ENCODE data around the gene ACAA2. TPM values are rescaled to one million over a fixed set of nuclear protein-coding genes. Genes with fewer than 3 reads are reported as not detected.
"Not testable (repeated sequence)": the region's sequence is repeated elsewhere in the genome, so short reads cannot be mapped to it uniquely, and the experiment has no call there.

The ACAA2 gene
- total RNA-seq, 4 donors from 2014 or later: 43.0 to 214 (median 147) TPM

DNA sequence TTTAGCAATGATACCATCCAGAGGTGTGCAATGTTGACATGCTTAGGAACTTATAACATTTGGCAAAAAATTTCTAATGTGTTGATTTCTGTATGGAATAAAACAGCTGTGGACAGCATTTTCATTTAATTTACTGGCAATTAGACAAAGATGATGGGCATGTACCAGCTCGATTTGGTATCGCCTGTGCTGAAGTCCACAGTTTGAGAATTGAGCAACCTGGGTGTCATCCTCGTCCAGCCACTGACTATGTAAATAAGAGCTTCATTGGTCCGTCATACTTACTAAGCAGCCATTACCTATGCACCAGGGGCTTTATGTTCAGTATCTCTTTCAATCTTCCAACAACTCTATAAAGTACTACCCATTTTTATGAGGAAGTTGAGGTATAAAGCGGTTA is 24.6 kb upstream of the ACAA2 start:
- H3K9me3 ChIP-seq: no peaks in the 10 kb centered on the region
- in situ Hi-C loops (cut with MboI; ENCODE audit: low pct_ligation_motif_present in 1 of 4, low pct_unique_long_range_greater_than_20kb in 1 of 4, low sequenced_read_pairs in 3 of 4): no loop called here
- peaks cover 0 to 8% (median 0%) of the 10 kb centered on the region in 4 donors for H3K36me3 ChIP-seq
- no peaks in the 10 kb centered on the region for H3K4me1 ChIP-seq
- no peak for DNase-seq
- H3K4me3 ChIP-seq: no peak overlapping the region
- H3K27me3 ChIP-seq: no peaks in the 10 kb centered on the region
- no peak overlapping the region for H3K27ac ChIP-seq
- WGBS, 2 donors (ENCODE audit: low coverage in 1 of 2): 82 to 84% methylated on average over 4 to 5 of the region's 5 CpGs
- TF ChIP-seq POLR2A (IDR thresholded peaks at IDR 0.05): no peak
- TF ChIP-seq, protein P1, sequence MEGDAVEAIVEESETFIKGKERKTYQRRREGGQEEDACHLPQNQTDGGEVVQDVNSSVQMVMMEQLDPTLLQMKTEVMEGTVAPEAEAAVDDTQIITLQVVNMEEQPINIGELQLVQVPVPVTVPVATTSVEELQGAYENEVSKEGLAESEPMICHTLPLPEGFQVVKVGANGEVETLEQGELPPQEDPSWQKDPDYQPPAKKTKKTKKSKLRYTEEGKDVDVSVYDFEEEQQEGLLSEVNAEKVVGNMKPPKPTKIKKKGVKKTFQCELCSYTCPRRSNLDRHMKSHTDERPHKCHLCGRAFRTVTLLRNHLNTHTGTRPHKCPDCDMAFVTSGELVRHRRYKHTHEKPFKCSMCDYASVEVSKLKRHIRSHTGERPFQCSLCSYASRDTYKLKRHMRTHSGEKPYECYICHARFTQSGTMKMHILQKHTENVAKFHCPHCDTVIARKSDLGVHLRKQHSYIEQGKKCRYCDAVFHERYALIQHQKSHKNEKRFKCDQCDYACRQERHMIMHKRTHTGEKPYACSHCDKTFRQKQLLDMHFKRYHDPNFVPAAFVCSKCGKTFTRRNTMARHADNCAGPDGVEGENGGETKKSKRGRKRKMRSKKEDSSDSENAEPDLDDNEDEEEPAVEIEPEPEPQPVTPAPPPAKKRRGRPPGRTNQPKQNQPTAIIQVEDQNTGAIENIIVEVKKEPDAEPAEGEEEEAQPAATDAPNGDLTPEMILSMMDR (IDR thresholded peaks at IDR 0.05): no peak
- TF ChIP-seq EP300 (IDR thresholded peaks at IDR 0.05; ENCODE audit: low read depth): no peak
- no peak for TF ChIP-seq POLR2AphosphoS5 (IDR thresholded peaks at IDR 0.05)
- intact Hi-C loops (cut with DNase I; ENCODE audit: low total_unique reads): no loop called here

DNA sequence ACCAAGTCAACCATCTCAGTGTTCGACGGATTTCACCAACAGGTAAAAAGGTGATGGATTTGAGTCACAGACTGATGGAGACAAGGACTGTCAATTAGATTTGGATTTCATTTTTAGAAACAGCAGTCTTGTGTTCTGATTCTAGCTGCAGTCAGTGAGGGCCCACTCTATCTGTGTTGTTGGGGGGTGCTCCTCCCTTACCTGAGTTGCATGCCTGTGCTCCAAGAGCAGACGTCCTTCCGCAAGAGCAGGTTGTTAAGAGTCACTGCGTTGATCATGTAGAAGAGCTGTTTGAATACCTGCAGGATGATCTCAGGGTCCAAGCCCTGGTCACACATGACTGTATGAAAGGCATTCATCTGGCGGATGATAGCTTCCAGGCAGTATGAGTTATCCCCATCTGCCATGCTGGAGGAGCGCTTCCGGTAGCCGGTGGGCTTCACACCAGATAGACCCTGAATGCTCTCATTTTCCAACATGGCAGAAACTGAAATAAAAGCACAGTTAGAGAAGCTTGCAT is 24.0 kb upstream of the ACAA2 start:
- WGBS, 2 donors (ENCODE audit: low coverage in 1 of 2): 96% methylated on average over 2 to 9 of the region's 9 CpGs
- intact Hi-C loops (cut with DNase I; ENCODE audit: low total_unique reads); H3K4me3 ChIP-seq: not testable (repeated sequence)

DNA sequence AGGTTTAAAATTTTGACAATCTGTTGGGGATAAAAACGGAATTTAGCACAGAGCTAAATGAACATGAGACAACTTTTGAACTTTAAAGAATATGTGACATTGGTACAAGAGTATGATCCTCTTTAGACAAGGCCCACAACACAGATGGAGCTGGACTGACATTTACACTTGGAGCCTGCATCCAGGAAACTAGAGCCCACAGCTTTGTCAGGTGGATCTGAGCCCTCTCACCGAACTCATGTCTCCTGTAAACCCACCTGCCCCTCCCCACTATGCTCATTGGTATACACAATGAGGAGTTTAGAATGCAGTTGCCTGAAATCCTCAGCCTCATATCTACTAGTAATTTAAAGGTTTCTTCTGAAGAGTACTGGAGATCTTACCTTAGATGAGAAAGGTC is 22.1 kb upstream of the ACAA2 start:
- Histone ChIP-seq H3K27me3 (no peaks in the 10 kb centered on the region), H3K4me3 (no peak overlapping the region), H3K4me1 (no peaks in the 10 kb centered on the region), H3K36me3 (peaks cover 0 to 5% (median 0%) of the 10 kb centered on the region in 4 donors), H3K27ac (no peak overlapping the region), H3K9me3 (no peaks in the 10 kb centered on the region)
- no peak for DNase-seq
- intact Hi-C loops (cut with DNase I; ENCODE audit: low total_unique reads) (no loop called here), in situ Hi-C loops (cut with MboI; ENCODE audit: low pct_ligation_motif_present in 1 of 4, low pct_unique_long_range_greater_than_20kb in 1 of 4, low sequenced_read_pairs in 3 of 4) (no loop called here)
- TF ChIP-seq POLR2AphosphoS5 (IDR thresholded peaks at IDR 0.05): no peak
- 81 to 84% methylated on average over 2 of the region's 2 CpGs for WGBS, 2 donors (ENCODE audit: low coverage in 1 of 2)

More for the DNA sequence above, 24.0 kb upstream of the ACAA2 start:
- H3K4me1 ChIP-seq; DNase-seq; H3K36me3 ChIP-seq; in situ Hi-C loops (cut with MboI; ENCODE audit: low pct_ligation_motif_present in 1 of 4, low pct_unique_long_range_greater_than_20kb in 1 of 4, low sequenced_read_pairs in 3 of 4); H3K9me3 ChIP-seq; H3K27ac ChIP-seq; H3K27me3 ChIP-seq: not testable (repeated sequence)

DNA sequence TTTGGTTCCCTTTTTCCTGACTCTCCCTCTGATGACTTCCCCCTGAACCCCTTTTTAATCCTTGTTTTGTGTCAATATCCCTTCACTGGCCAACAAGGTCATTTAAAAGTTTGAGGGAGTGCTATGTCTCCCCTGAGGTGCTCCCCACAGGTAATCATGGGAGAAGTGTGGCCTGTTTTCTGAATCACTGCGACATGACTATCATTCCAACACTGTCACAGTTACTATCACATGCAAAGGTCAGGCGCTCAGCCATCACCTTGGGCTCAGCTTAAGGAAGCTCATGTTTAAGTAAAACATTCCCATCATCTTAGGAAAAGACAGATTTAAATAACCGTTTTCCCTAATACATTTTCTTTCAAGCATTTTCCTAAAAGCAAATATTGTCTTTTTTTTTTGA is 20.9 kb upstream of the ACAA2 start:
- no peak for DNase-seq
- intact Hi-C loops (cut with DNase I; ENCODE audit: low total_unique reads) (no loop called here), in situ Hi-C loops (cut with MboI; ENCODE audit: low pct_ligation_motif_present in 1 of 4, low pct_unique_long_range_greater_than_20kb in 1 of 4, low sequenced_read_pairs in 3 of 4) (no loop called here)
- Histone ChIP-seq H3K4me1 (no peaks in the 10 kb centered on the region), H3K27me3 (no peaks in the 10 kb centered on the region), H3K36me3 (no peaks in the 10 kb centered on the region), H3K9me3 (no peaks in the 10 kb centered on the region), H3K27ac (no peak overlapping the region), H3K4me3 (no peak overlapping the region)
- 95% methylated on average over 3 of the region's 3 CpGs; no CpG with 5 or more reads in 1 of the 2 donors for WGBS, 2 donors (ENCODE audit: low coverage in 1 of 2)
- no peak for TF ChIP-seq POLR2AphosphoS5 (IDR thresholded peaks at IDR 0.05)
- TF ChIP-seq, protein P1 (IDR thresholded peaks at IDR 0.05): no peak
- no peak for TF ChIP-seq POLR2A (IDR thresholded peaks at IDR 0.05)

DNA sequence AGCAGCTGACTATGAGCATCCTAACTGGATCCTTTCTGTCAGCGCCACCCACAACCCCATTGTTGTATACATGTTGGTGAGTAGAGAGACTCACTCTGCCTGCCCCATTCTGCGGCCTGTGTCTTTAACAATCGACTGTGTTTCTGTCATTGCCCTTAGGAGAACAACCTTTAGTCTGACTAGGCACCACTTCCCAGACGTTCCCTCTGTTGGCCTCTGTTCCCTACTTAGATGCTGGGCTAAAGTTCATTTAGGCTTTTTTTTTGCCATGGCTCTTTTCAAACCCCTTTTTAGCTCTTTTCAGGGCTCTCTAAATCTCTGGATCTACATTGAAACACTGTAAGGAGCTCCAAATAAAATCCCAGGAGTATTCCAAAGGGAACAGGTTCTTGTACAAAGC is 20.5 kb upstream of the ACAA2 start:
- intact Hi-C loops (cut with DNase I; ENCODE audit: low total_unique reads) (no loop called here), in situ Hi-C loops (cut with MboI; ENCODE audit: low pct_ligation_motif_present in 1 of 4, low pct_unique_long_range_greater_than_20kb in 1 of 4, low sequenced_read_pairs in 3 of 4) (no loop called here)
- TF ChIP-seq POLR2A (IDR thresholded peaks at IDR 0.05) (no peak), POLR2AphosphoS5 (IDR thresholded peaks at IDR 0.05) (no peak), EP300 (IDR thresholded peaks at IDR 0.05; ENCODE audit: low read depth) (no peak)
- TF ChIP-seq, protein P1 (IDR thresholded peaks at IDR 0.05): no peak
- H3K36me3 ChIP-seq: no peaks in the 10 kb centered on the region
- no peak overlapping the region for H3K4me3 ChIP-seq
- 75 to 79% methylated on average over 4 of the region's 4 CpGs for WGBS, 2 donors (ENCODE audit: low coverage in 1 of 2)
- H3K9me3 ChIP-seq: no peaks in the 10 kb centered on the region
- no peaks in the 10 kb centered on the region for H3K27me3 ChIP-seq
- H3K4me1 ChIP-seq: no peaks in the 10 kb centered on the region
- no peak for DNase-seq
- H3K27ac ChIP-seq: no peak overlapping the region

All from transverse colon (tissue), 4 donors.